ENCODE measurements around the gene VCPKMT. TPM values are rescaled to one million over a fixed set of nuclear protein-coding genes. Genes with fewer than 3 reads are reported as not detected.
A peak's percentile ranks its signal among the peaks of the same experiment; 100 is the strongest.

The VCPKMT gene
- total and polyA plus RNA-seq, 12 donors = 1.9 to 28.5 (median 3.2) TPM

- Histone ChIP-seq H3K36me3 (peaks cover 0 to 77% (median 59%) of the 10 kb centered on the region in 9 donors), H3K4me3 (no peak overlapping the region), H3K9me3 (no peaks in the 10 kb centered on the region), H3K27me3 (no peaks in the 10 kb centered on the region), H3K4me1 (peaks cover 0 to 9% (median 0%) of the 10 kb centered on the region in 9 donors), H3K27ac (no peak overlapping the region)
- no peak for DNase-seq
- 68 to 73% methylated on average over 6 of the region's 6 CpGs for WGBS, 2 donors
- intact Hi-C loops (cut with DNase I) = loop anchor here in 7 of 10 donors (5.0 to 10.0 kb wide), 7 partner anchors 105 to 247 kb away; partner anchors contain the start of gene ARF6 (in 3 of the 7)
- no peak for TF ChIP-seq CTCF (IDR thresholded peaks at IDR 0.05)
- no peak for ATAC-seq
Measured at GRCh38 chr14:50109342-50109741, 7.0 kb downstream of the VCPKMT start.

DNA sequence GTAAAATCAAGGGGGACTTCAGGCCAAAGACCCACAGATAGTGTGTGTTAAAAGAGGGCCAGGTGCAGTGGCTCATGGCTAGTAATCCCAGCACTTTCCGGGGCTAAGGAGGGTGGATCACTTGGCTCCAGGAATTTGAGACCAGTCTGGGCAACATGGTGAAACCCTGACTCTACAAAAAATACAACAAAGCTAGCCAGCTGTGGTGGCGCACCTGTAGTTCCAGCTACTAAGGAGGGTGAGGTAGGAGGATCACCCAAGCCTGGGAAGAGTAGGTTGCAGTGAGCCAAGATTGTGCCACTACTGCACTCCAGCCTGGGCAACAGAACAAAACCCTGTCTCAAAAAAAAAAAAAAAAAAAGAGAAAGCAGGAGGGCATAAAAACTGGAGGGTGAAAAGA lies 8.5 kb downstream of the VCPKMT start:
- Histone ChIP-seq H3K4me3 (no peak overlapping the region), H3K27ac (no peak overlapping the region), H3K36me3 (peaks cover 0 to 73% (median 50%) of the 10 kb centered on the region in 9 donors), H3K9me3 (no peaks in the 10 kb centered on the region), H3K27me3 (no peaks in the 10 kb centered on the region), H3K4me1 (peaks cover 0 to 6% (median 0%) of the 10 kb centered on the region in 9 donors)
- intact Hi-C loops (cut with DNase I) = loop anchor here in 7 of 10 donors (5.0 to 10.0 kb wide), 7 partner anchors 103 to 246 kb away; partner anchors contain the start of gene ARF6 (in 3 of the 7)
- ATAC-seq (no peak), DNase-seq (no peak)
- 87 to 89% methylated on average over 2 of the region's 2 CpGs for WGBS, 2 donors
- no peak for TF ChIP-seq CTCF (IDR thresholded peaks at IDR 0.05)

- 72 to 77% methylated on average over 4 of the region's 4 CpGs for WGBS, 2 donors
- no peak overlapping the region for H3K27ac ChIP-seq
- DNase-seq = no peak
- no peak for TF ChIP-seq CTCF (IDR thresholded peaks at IDR 0.05)
- peak in 3 of 8 donors; percentile 17 to 20 (median 18) for ATAC-seq
- peaks cover 0 to 58% (median 34%) of the 10 kb centered on the region in 9 donors for H3K36me3 ChIP-seq
- no peaks in the 10 kb centered on the region for H3K27me3 ChIP-seq
- no peaks in the 10 kb centered on the region for H3K9me3 ChIP-seq
- intact Hi-C loops (cut with DNase I) = loop anchor here in 7 of 10 donors (5.0 to 10.0 kb wide), 7 partner anchors 101 to 244 kb away; partner anchors contain the start of gene ARF6 (in 3 of the 7)
- H3K4me1 ChIP-seq = peaks cover 0 to 6% (median 0%) of the 10 kb centered on the region in 9 donors
- H3K4me3 ChIP-seq = no peak overlapping the region
Measured at GRCh38 chr14:50106178-50106577, 10.2 kb downstream of the VCPKMT start.

DNA sequence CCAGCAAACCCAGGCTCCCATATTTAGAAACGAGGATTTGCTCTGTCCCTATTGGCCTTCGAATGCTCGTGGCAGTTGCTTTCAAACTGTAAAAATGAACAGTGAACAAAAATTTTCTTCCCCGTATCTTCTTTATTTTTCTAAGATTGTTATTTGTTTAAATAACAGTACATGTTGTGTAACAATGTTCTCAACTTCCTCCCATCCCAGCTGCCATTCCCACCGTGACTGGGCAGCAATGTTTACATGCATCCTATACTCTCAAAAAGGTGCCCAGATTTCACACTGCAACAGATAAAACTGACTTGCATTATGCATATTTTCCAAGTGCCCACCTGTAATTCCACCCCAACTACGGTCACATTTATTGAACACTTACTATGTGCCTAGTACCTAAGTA lies 12.8 kb downstream of the VCPKMT start:
- Histone ChIP-seq H3K27ac (peak overlapping the region in 1 of 10 donors; percentile 33), H3K27me3 (no peaks in the 10 kb centered on the region), H3K4me1 (peaks cover 0 to 6% (median 0%) of the 10 kb centered on the region in 9 donors), H3K9me3 (no peaks in the 10 kb centered on the region), H3K36me3 (peaks cover 0 to 33% (median 9%) of the 10 kb centered on the region in 9 donors), H3K4me3 (no peak overlapping the region)
- no peak for TF ChIP-seq CTCF (IDR thresholded peaks at IDR 0.05)
- intact Hi-C loops (cut with DNase I) = loop anchor here in 6 of 10 donors (5.0 to 10.0 kb wide), 6 partner anchors 99 to 239 kb away; no protein-coding TSS in a partner anchor
- ATAC-seq = no peak
- no peak for DNase-seq
- 91 to 92% methylated on average over 6 of the region's 6 CpGs for WGBS, 2 donors
